Right lobe of liver (tissue), 6 donors: Measurements from ENCODE around the gene MIER2. TPM values are rescaled to one million over a fixed set of nuclear protein-coding genes. Genes with fewer than 3 reads are reported as not detected.

ENCODE experiments used
- ATAC-seq, 4 donors: fragments of 200-7000 bp; cut with Tn5 transposase; one replicate each; pipeline ENCODE4 v1.9.1; 2020; ENCODE audit warnings: mild to moderate bottlenecking in 4 of 4, moderate library complexity in 4 of 4
- DNase-seq, 3 donors: peaks; one replicate each; pipeline ENCODE4 v3.0.0-alpha.2; 2020
- H3K27ac ChIP-seq, 3 donors: fragments of 200-600 bp; one replicate each; pipeline ENCODE4 v1.8.0; 2022
- H3K27me3 ChIP-seq, 2 donors: fragments of 200-600 bp; one replicate each; pipeline ENCODE4 v1.8.0; 2022
- H3K36me3 ChIP-seq, 4 donors: fragments of 200-600 bp; sonication (generic) in 1 of 4; one replicate each; pipeline versions ENCODE4 v1.5.1 to v1.8.0; 2017 to 2022; ENCODE audit warnings: control low read depth in 1 of 4
- H3K4me1 ChIP-seq, 4 donors: fragments of 200-600 bp; sonication (generic) in 1 of 4; one replicate each; pipeline versions ENCODE4 v1.5.1 to v1.8.0; 2017 to 2022; ENCODE audit warnings: control low read depth in 1 of 4
- H3K4me3 ChIP-seq, 3 donors: fragments of 200-600 bp; one replicate each; pipeline ENCODE4 v1.8.0; 2022
- H3K9me3 ChIP-seq, 4 donors: fragments of 200-600 bp; sonication (generic) in 1 of 4; one replicate each; pipeline versions ENCODE4 v1.5.1 to v1.8.0; 2017 to 2022; ENCODE audit warnings: control low read depth in 1 of 4
- CTCF ChIP-seq, 4 donors: fragments of 200-600 bp in 3 of 4; fragments of 450-650 bp in 1 of 4; IDR thresholded peaks; one replicate each; pipeline versions ENCODE4 v1.5.1 to v1.8.0; 2016 to 2022; ENCODE audit warnings: antibody characterized with exemption in 4 of 4, mild to moderate bottlenecking in 2 of 4
- POLR2A ChIP-seq: fragments of 450-650 bp; IDR thresholded peaks from one replicate; pipeline ENCODE4 v1.6.1; 2017; ENCODE audit warnings: antibody characterized with exemption, mild to moderate bottlenecking
- WGBS: methylation state at CpG from one replicate; pipeline ENCODE4 v1.1.6; 2018; ENCODE audit warnings: low coverage, low lambda C conversion rate; ENCODE audit not compliant: insufficient coverage; ENCODE audit errors: missing lambda C conversion rate; 5-methylcytosine and 5-hydroxymethylcytosine counted together
- intact Hi-C, 2 donors: fragments of 100-400 bp; cut with DNase I; formaldehyde crosslinking; loops; one replicate each; pipeline versions ENCODE4 v1.11.2 to v1.14.1; 2022
- total RNA-seq, 6 experiments: library from RNA; depleted of rRNA in 2 of 6; stranded (reverse); fragments of >200 nt in 2 of 6; fragmentation: NEBNext Ultra II Directional in 3 of 6; extraction: Animal tissue kit (Norgen Biotek cat#: 25700) in 3 of 6; gene quantifications; one replicate each; pipeline versions ENCODE4 v1.1.0 to v1.2.4, GENCODE V29; 2016 to 2023
- donor health status: DM: no; HTN: yes; CAD: no.
- donor health status: DM: no; HTN: no; CAD: no.
- donor health status: DM: no; HTN: no; CAD: no.
- donor health status: DM: no; HTN: yes; CAD: no.
- donor health status: DM: no; HTN: yes; CAD: no.

MIER2 gene
- total RNA-seq, 6 experiments from 2014 or later, result 3.1 to 7.3 (median 4.5) TPM

DNA sequence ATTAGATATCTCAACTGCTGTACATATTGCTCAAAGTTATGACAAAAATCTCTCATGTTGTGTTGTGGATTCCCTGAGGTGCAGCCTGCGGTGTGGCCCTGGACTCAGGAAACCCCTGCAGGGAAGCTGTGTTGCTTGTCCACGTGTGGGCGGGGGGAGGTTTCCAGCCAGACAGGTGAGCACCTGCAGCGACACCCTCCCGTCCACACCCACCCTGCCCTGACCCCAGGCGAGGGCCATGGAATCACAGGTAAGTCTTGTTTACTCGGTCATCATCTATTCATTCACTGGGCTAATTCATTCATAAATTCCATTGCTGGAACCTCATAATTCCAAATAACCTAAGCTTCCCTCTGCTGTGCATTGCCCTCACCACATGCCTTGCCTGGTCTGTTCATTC lies 67.5 kb downstream of the MIER2 start:
- intact Hi-C loops, result no loop called here
- Histone ChIP-seq H3K27me3 (no peaks in the 10 kb centered on the region), H3K36me3 (no peaks in the 10 kb centered on the region), H3K9me3 (no peaks in the 10 kb centered on the region), H3K4me3 (no peak overlapping the region), H3K27ac (no peak overlapping the region), H3K4me1 (no peaks in the 10 kb centered on the region)
- TF ChIP-seq POLR2A (no peak), CTCF (IDR thresholded peaks at IDR 0.05) (no peak)
- no peak for DNase-seq
- no peak for ATAC-seq
- WGBS, result 32% methylated on average over 3 of the region's 7 CpGs

DNA sequence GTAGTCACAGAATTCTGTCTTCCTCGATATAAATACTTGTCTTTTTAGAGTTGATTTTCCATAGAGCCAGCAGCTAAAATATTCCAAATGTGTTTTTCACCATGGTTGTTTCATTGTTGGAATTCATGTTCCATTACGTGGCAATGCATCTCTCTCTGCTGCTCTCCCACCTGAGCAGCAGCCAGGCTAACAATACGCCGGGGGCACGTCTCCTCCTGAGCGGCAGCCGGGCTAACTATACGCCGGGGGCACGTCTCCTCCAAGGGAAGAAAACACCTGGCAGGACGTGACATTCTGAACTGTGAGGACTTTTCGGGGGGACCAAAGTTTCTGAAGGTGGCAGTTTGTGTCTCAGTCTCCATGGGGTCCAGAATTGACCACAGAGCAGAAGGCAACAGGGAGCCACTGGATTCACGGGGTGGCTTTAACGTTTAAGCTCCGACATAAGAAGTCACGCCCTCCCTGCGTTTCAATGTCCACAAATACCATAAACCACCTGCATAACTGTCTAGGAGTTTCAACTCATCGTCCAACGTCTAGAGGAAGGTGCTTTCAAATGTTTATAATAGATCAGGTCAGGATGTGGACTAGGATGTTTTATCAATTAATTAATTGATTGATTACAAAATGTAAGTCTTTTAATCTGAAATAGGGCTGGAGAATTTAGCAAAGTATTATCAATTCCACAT lies 68.5 kb downstream of the MIER2 start:
- H3K27ac ChIP-seq, result no peak overlapping the region
- no peaks in the 10 kb centered on the region for H3K36me3 ChIP-seq
- TF ChIP-seq CTCF (IDR thresholded peaks at IDR 0.05) (no peak), POLR2A (no peak)
- no peak for ATAC-seq
- no peaks in the 10 kb centered on the region for H3K27me3 ChIP-seq
- no peaks in the 10 kb centered on the region for H3K4me1 ChIP-seq
- intact Hi-C loops, result no loop called here
- no peak for DNase-seq
- no peaks in the 10 kb centered on the region for H3K9me3 ChIP-seq
- WGBS, result 66% methylated on average over 19 of the region's 19 CpGs
- no peak overlapping the region for H3K4me3 ChIP-seq

DNA sequence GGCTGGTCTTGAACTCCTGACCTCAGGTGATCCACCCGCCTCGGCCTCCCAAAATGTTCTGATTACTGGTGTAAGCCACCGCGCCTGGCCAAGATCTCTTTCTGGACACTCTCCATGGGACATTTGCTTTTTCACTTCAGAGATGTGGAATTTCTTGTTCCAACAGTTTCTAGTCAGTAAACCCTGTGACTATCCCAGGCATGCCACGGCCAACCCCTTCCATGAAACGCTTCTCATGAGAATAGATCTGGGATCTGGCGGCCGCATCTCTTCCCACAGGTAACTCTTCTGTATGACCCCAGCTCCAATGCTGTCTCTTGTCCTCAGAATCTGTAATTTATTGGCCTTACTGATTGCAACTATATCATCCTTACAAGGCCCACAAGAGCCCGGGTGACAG lies 69.6 kb downstream of the MIER2 start:
- ATAC-seq (no peak), DNase-seq (no peak)
- intact Hi-C loops, result no loop called here
- H3K27ac ChIP-seq, result no peak overlapping the region
- no peaks in the 10 kb centered on the region for H3K27me3 ChIP-seq
- WGBS, result 80% methylated on average over 9 of the region's 9 CpGs
- no peaks in the 10 kb centered on the region for H3K36me3 ChIP-seq
- H3K4me1 ChIP-seq, result no peaks in the 10 kb centered on the region
- no peak for TF ChIP-seq CTCF (IDR thresholded peaks at IDR 0.05)
- no peak for TF ChIP-seq POLR2A
- no peaks in the 10 kb centered on the region for H3K9me3 ChIP-seq
- H3K4me3 ChIP-seq, result no peak overlapping the region

GRCh38 chr19:273393-273792 lies 71.2 kb downstream of the MIER2 start:
- WGBS, result 50% methylated on average over 3 of the region's 6 CpGs

More at GRCh38 chr19:273393-273792, 71.2 kb downstream of the MIER2 start:
- Histone ChIP-seq H3K4me1 (no peaks in the 10 kb centered on the region), H3K36me3 (no peaks in the 10 kb centered on the region), H3K9me3 (no peaks in the 10 kb centered on the region), H3K4me3 (no peak overlapping the region), H3K27ac (no peak overlapping the region), H3K27me3 (no peaks in the 10 kb centered on the region)
- TF ChIP-seq CTCF (IDR thresholded peaks at IDR 0.05), result no peak
- intact Hi-C loops, result no loop called here
- no peak for DNase-seq
- no peak for ATAC-seq
